H1 (cell line): ENCODE data around the gene KIF21A. TPM values are rescaled to one million over a fixed set of nuclear protein-coding genes. Genes with fewer than 3 reads are reported as not detected.

Experiments used
- CTCF ChIA-PET: fragments of 300-600 bp; sonication (Branson Sonifier 250); formaldehyde crosslinking; loops from one replicate; lab custom pipeline; 2021; ENCODE audit not compliant: partially characterized antibody; lab: Charles Lee
- POLR2A ChIA-PET: fragments of 300-600 bp; sonication (Branson Sonifier 250); formaldehyde crosslinking; loops from one replicate; lab custom pipeline; 2021; ENCODE audit warnings: inconsistent platforms; ENCODE audit not compliant: partially characterized antibody; lab: Charles Lee
- DNase-seq, 2 experiments: peaks; one replicate each; pipeline versions ENCODE4 v3.0.0 to v3.0.0-alpha.2; 2010 to 2022; ENCODE audit warnings: low spot score in 2 of 2, low read depth in 1 of 2, mixed read lengths in 1 of 2
- FAIRE-seq: peaks from 2 replicates; lab custom pipeline; 2011; peaks lifted over from hg19 to GRCh38; lab: Jason Lieb, UNC
- H2AFZ ChIP-seq: 2 replicates; pipeline ENCODE4 v1.8.1; 2012; ENCODE audit warnings: low read length, inconsistent platforms
- H2AK5ac ChIP-seq: 2 replicates; pipeline ENCODE4 v1.6.1; 2013; ENCODE audit warnings: low read depth, low read length
- H2BK120ac ChIP-seq: replicated peaks from 2 replicates; pipeline ENCODE3; 2013; ENCODE audit warnings: low read depth, low read length, inconsistent platforms
- H2BK12ac ChIP-seq: 2 replicates; pipeline ENCODE4 v1.6.1; 2013; ENCODE audit warnings: low read depth, low read length
- H2BK15ac ChIP-seq: 2 replicates; pipeline ENCODE4 v1.6.1; 2013; ENCODE audit warnings: low read length
- H2BK20ac ChIP-seq: 2 replicates; pipeline ENCODE4 v1.6.1; 2013; ENCODE audit warnings: low read length
- H2BK5ac ChIP-seq: 2 replicates; pipeline ENCODE4 v1.6.1; 2013; ENCODE audit warnings: low read depth, low read length
- H3K14ac ChIP-seq: 2 replicates; pipeline ENCODE4 v1.6.1; 2013; ENCODE audit warnings: inconsistent platforms; ENCODE audit not compliant: insufficient read length
- H3K18ac ChIP-seq: 2 replicates; pipeline ENCODE4 v1.6.1; 2013; ENCODE audit warnings: low read length; ENCODE audit errors: extremely low read depth
- H3K23ac ChIP-seq: 2 replicates; pipeline ENCODE4 v1.6.1; 2013; ENCODE audit warnings: inconsistent platforms; ENCODE audit not compliant: insufficient read length
- H3K23me2 ChIP-seq: 2 replicates; pipeline ENCODE4 v1.6.1; 2013; ENCODE audit warnings: low read depth, low read length
- H3K27ac ChIP-seq: 2 replicates; pipeline ENCODE4 v1.6.1; 2011; ENCODE audit warnings: low read depth, low read length, inconsistent platforms
- H3K27me3 ChIP-seq, 4 experiments: replicated peaks in 1 of 4; 1 replicate in 1 of 4; 2 replicates in 3 of 4; pipeline versions ENCODE4 v1.6.1 to v1.8.1; 2011 to 2013; ENCODE audit warnings: low read length in 3 of 4, mild to moderate bottlenecking in 3 of 4, inconsistent platforms in 2 of 4, mixed read lengths in 2 of 4, moderate library complexity in 1 of 4; ENCODE audit not compliant: control insufficient read depth in 3 of 4, insufficient read depth in 3 of 4; ENCODE audit errors: extremely low read depth in 1 of 4
- H3K36me3 ChIP-seq, 4 experiments: 2 replicates each; pipeline versions ENCODE4 v1.6.1 to v1.8.1; 2011 to 2013; ENCODE audit warnings: mild to moderate bottlenecking in 4 of 4, low read length in 3 of 4, moderate library complexity in 2 of 4, control low read depth in 1 of 4, inconsistent platforms in 1 of 4; ENCODE audit not compliant: insufficient read depth in 4 of 4, control insufficient read depth in 2 of 4
- H3K4ac ChIP-seq: replicated peaks from 2 replicates; pipeline ENCODE3; 2013; ENCODE audit warnings: low read length, low read depth, mixed read lengths, inconsistent platforms; ENCODE audit not compliant: insufficient read length
- H3K4me1 ChIP-seq, 4 experiments: replicated peaks in 1 of 4; 1 replicate in 1 of 4; 2 replicates in 3 of 4; pipeline versions ENCODE4 v1.6.1 to v1.8.1; 2011 to 2013; ENCODE audit warnings: low read length in 3 of 4, inconsistent platforms in 2 of 4, mixed read lengths in 1 of 4; ENCODE audit not compliant: insufficient read depth in 4 of 4, control insufficient read depth in 3 of 4
- H3K4me2 ChIP-seq, 2 experiments: 2 replicates each; pipeline versions ENCODE4 v1.6.1 to v1.8.1; 2011 to 2013; ENCODE audit warnings: low read depth in 2 of 2, low read length in 2 of 2, control low read depth in 1 of 2, inconsistent platforms in 1 of 2, mild to moderate bottlenecking in 1 of 2; ENCODE audit not compliant: insufficient read depth in 1 of 2
- H3K4me3 ChIP-seq, 4 experiments: fragments of 200-600, 300-600 bp in 1 of 4; sonication (generic), shearing (Covaris generic), sonication (Bioruptor Twin) in 1 of 4; 2 replicates each; pipeline versions ENCODE4 v1.5.1 to v1.8.1; 2011 to 2016; ENCODE audit warnings: low read length in 4 of 4, low read depth in 3 of 4, control low read depth in 2 of 4, inconsistent platforms in 2 of 4, mild to moderate bottlenecking in 2 of 4, mixed read lengths in 1 of 4, moderate library complexity in 1 of 4; ENCODE audit not compliant: insufficient read depth in 2 of 4; ENCODE audit errors: extremely low read depth in 1 of 4
- H3K56ac ChIP-seq: replicated peaks from 2 replicates; pipeline ENCODE3; 2013; ENCODE audit warnings: low read depth, mild to moderate bottlenecking, mixed read lengths, low read length, inconsistent platforms; ENCODE audit not compliant: insufficient read length
- H3K79me1 ChIP-seq: 2 replicates; pipeline ENCODE4 v1.6.1; 2013; ENCODE audit warnings: low read depth, low read length, control low read depth
- H3K79me2 ChIP-seq, 2 experiments: 2 replicates each; pipeline versions ENCODE4 v1.6.1 to v1.8.1; 2012 to 2013; ENCODE audit warnings: low read length in 2 of 2, mild to moderate bottlenecking in 2 of 2, inconsistent platforms in 1 of 2; ENCODE audit not compliant: insufficient read depth in 2 of 2, control insufficient read depth in 1 of 2
- H3K9ac ChIP-seq, 4 experiments: replicated peaks in 1 of 4; 1 replicate in 1 of 4; 2 replicates in 3 of 4; pipeline versions ENCODE4 v1.6.1 to v1.8.1; 2011 to 2013; ENCODE audit warnings: low read depth in 3 of 4, low read length in 3 of 4, control low read depth in 2 of 4, mild to moderate bottlenecking in 2 of 4, moderate library complexity in 2 of 4, inconsistent platforms in 1 of 4; ENCODE audit errors: extremely low read depth in 1 of 4
- H3K9me3 ChIP-seq, 2 experiments: 2 replicates each; pipeline versions ENCODE4 v1.6.1 to v1.8.1; 2012 to 2013; ENCODE audit warnings: mild to moderate bottlenecking in 2 of 2, moderate library complexity in 2 of 2, control low read depth in 1 of 2, inconsistent platforms in 1 of 2, low read depth in 1 of 2, low read length in 1 of 2, mixed read lengths in 1 of 2; ENCODE audit not compliant: insufficient read depth in 2 of 2
- H4K20me1 ChIP-seq, 2 experiments: replicated peaks in 1 of 2; 2 replicates each; pipeline versions ENCODE3 to v1.8.1; 2011 to 2013; ENCODE audit warnings: inconsistent platforms in 2 of 2, low read length in 2 of 2, mild to moderate bottlenecking in 1 of 2; ENCODE audit not compliant: insufficient read depth in 2 of 2, control insufficient read depth in 1 of 2
- H4K5ac ChIP-seq: 2 replicates; pipeline ENCODE4 v1.6.1; 2013; ENCODE audit warnings: low read length, low read depth, mixed read lengths, inconsistent platforms; ENCODE audit not compliant: insufficient read length
- H4K8ac ChIP-seq: 2 replicates; pipeline ENCODE4 v1.8.0; 2013; ENCODE audit warnings: mild to moderate bottlenecking, moderate library complexity, low read length, inconsistent platforms; ENCODE audit not compliant: insufficient read depth; ENCODE audit errors: extremely low read depth
- H4K91ac ChIP-seq: replicated peaks from 2 replicates; pipeline ENCODE3; 2013; ENCODE audit warnings: low read length, mixed read lengths, inconsistent platforms; ENCODE audit not compliant: insufficient read length
- BRCA1 ChIP-seq: IDR thresholded peaks from 2 replicates; pipeline ENCODE4 v1.6.1; 2012; ENCODE audit warnings: low read depth, low read length, improper control_type of control experiment
- CBX5 ChIP-seq: fragments of 300-800, 300-1000 bp; sonication (generic); IDR thresholded peaks from 2 replicates; pipeline ENCODE4 v1.7.1; 2016; ENCODE audit warnings: antibody characterized with exemption, low read length, low read depth
- CBX8 ChIP-seq: fragments of 300-800, 300-1000 bp; sonication (generic); IDR thresholded peaks from 2 replicates; pipeline ENCODE4 v1.7.1; 2016; ENCODE audit warnings: low read depth, low read length, borderline replicate concordance
- CEBPB ChIP-seq: IDR thresholded peaks from 2 replicates; pipeline ENCODE4 v1.6.1; 2012; ENCODE audit warnings: low read depth, low read length
- FOSL1 ChIP-seq: IDR thresholded peaks from 2 replicates; pipeline ENCODE4 v1.6.1; 2011; ENCODE audit warnings: mild to moderate bottlenecking, low read depth, low read length, moderate library complexity; ENCODE audit not compliant: insufficient read depth
- POLR2A ChIP-seq, 2 experiments: IDR thresholded peaks; 1 replicate in 1 of 2; 2 replicates in 1 of 2; pipeline ENCODE4 v1.6.1; 2011; ENCODE audit warnings: low read depth in 2 of 2, low read length in 2 of 2, mild to moderate bottlenecking in 2 of 2; ENCODE audit errors: control extremely low read depth in 1 of 2
- SIX5 ChIP-seq: IDR thresholded peaks from 2 replicates; pipeline ENCODE4 v1.6.1; 2011; ENCODE audit warnings: mild to moderate bottlenecking, low read depth, low read length
- SRF ChIP-seq: IDR thresholded peaks from 2 replicates; pipeline ENCODE4 v1.6.1; 2011; ENCODE audit warnings: mild to moderate bottlenecking, low read depth, low read length, moderate library complexity
- TAF1 ChIP-seq: IDR thresholded peaks from 2 replicates; pipeline ENCODE4 v1.6.1; 2011; ENCODE audit warnings: mild to moderate bottlenecking, low read depth, low read length
- polyA plus RNA-seq, 7 experiments: library from polyadenylated mRNA; depleted of rRNA in 3 of 7; stranded (reverse) in 5 of 7; unstranded in 2 of 7; fragments of >200 nt in 5 of 7; fragments of 200-250 nt in 2 of 7; gene quantifications; 1 replicate in 5 of 7; 2 replicates in 1 of 7; 4 replicates in 1 of 7; pipeline versions ENCODE4 v1.2.1 to v1.2.3, GENCODE V29; 2011 to 2013; ENCODE audit warnings: missing spikeins in 2 of 7, mixed read lengths in 2 of 7
- total RNA-seq: library from RNA; stranded (reverse); fragmentation: NEBNext Ultra II Directional; extraction: Animal tissue kit (Norgen Biotek cat#: 25700); gene quantifications from 2 replicates; pipeline ENCODE4 v1.2.1, GENCODE V29; 2021

KIF21A gene
- total and polyA plus RNA-seq, 2 of the 8 experiments (the other 6 are each of a cell fraction or from before 2014, with no cell fraction given), result 10.0 to 26.0 TPM

GRCh38 chr12:39319180-39319579 lies 123.7 kb downstream of the KIF21A start (continued):
- no peak for TF ChIP-seq CBX8
- TF ChIP-seq, all 59 proteins: peak for 0

DNA sequence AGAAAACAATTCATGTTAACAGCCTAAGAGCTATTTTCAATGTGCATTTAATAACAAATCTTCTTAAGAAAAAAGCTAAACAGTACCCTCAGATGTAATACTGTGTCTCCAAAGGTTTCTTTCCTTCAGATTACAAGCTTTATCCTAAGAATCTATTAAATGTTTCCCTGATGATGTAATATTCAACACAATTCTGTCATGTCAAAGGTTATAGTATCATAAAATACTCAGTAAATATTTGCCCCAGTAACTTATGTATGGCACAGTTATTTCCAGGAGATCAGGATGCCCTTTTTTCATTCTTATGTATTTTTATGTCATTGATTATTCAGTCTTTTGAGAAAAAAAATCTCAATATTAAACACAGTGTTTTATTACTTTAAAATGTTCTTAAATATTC lies 128.4 kb downstream of the KIF21A start:
- FAIRE-seq (no peak), DNase-seq (no peak)
- no peaks in the 10 kb centered on the region for H3K9me3 ChIP-seq
- POLR2A ChIA-PET, result no interaction called here
- H3K4me1 ChIP-seq, result no peaks in the 10 kb centered on the region
- peaks cover 0 to 2% of the 10 kb centered on the region in 2 experiments for H4K20me1 ChIP-seq
- H3K79me2 ChIP-seq, result no peaks in the 10 kb centered on the region
- H3K18ac ChIP-seq, result no peak overlapping the region
- H3K23ac ChIP-seq, result no peak overlapping the region
- no peak overlapping the region for H3K4me2 ChIP-seq
- no peaks in the 10 kb centered on the region for H3K27me3 ChIP-seq
- no peak overlapping the region for H4K8ac ChIP-seq
- H2BK5ac ChIP-seq, result no peak overlapping the region
- no peak overlapping the region for H3K9ac ChIP-seq
- no peak overlapping the region for H3K27ac ChIP-seq
- H3K4me3 ChIP-seq, result no peak overlapping the region
- no peak overlapping the region for H2BK15ac ChIP-seq
- H3K23me2 ChIP-seq, result no peaks in the 10 kb centered on the region
- H3K4ac ChIP-seq, result no peak overlapping the region
- H4K91ac ChIP-seq, result no peak overlapping the region
- no peak overlapping the region for H2AFZ ChIP-seq
- no peak overlapping the region for H2AK5ac ChIP-seq
- no peaks in the 10 kb centered on the region for H3K36me3 ChIP-seq
- H3K56ac ChIP-seq, result no peak overlapping the region
- H3K14ac ChIP-seq, result no peak overlapping the region
- H3K79me1 ChIP-seq, result no peaks in the 10 kb centered on the region
- H2BK20ac ChIP-seq, result no peak overlapping the region
- H4K5ac ChIP-seq, result no peak overlapping the region
- H2BK12ac ChIP-seq, result no peak overlapping the region
- CTCF ChIA-PET, result no interaction called here
- no peak overlapping the region for H2BK120ac ChIP-seq
- TF ChIP-seq FOSL1 (no peak), TAF1 (no peak), SRF (no peak), CBX5 (no peak), CEBPB (no peak), BRCA1 (no peak), POLR2A (IDR thresholded peaks at IDR 0.05; ENCODE audit: control extremely low read depth in 1 of 2, low read depth in 2 of 2, low read length in 2 of 2) (no peak), SIX5 (no peak)
